SU-DHL-6 (cell line): ENCODE data around the gene LPGAT1.

ENCODE experiments used
- H2AFZ ChIP-seq: fragments of 200-600 bp; sonication (generic); 2 replicates; pipeline ENCODE4 v1.6.1; 2014; ENCODE audit warnings: low read depth, mild to moderate bottlenecking, moderate library complexity, mixed read lengths, antibody characterized with exemption, low read length; ENCODE audit not compliant: severe bottlenecking
- H3F3A ChIP-seq: fragments of 200-600 bp; shearing (Covaris generic); 2 replicates; pipeline ENCODE4 v1.6.0; 2016; ENCODE audit warnings: antibody characterized with exemption, mild to moderate bottlenecking; ENCODE audit not compliant: insufficient read depth
- H3K27ac ChIP-seq: fragments of 200-600 bp; sonication (generic); 2 replicates; pipeline ENCODE4 v1.5.1; 2016; ENCODE audit warnings: low read depth, mild to moderate bottlenecking, low read length, moderate library complexity, mixed read lengths
- H3K27me3 ChIP-seq: fragments of 200-600 bp; sonication (generic), shearing (Covaris generic); 2 replicates; pipeline ENCODE4 v1.6.0; 2014; ENCODE audit warnings: mild to moderate bottlenecking, low read length
- H3K36me3 ChIP-seq: fragments of 200-600 bp; sonication (generic); 2 replicates; pipeline ENCODE4 v1.6.1; 2014; ENCODE audit warnings: mild to moderate bottlenecking, low read length, mixed read lengths
- H3K4me2 ChIP-seq: fragments of 300-600, 200-600 bp; shearing (Covaris generic), sonication (generic); 2 replicates; pipeline ENCODE4 v1.6.0; 2014; ENCODE audit warnings: low read length, low read depth, mild to moderate bottlenecking; ENCODE audit not compliant: poor library complexity, severe bottlenecking
- H3K4me3 ChIP-seq: fragments of 200-600 bp; sonication (generic); 2 replicates; pipeline ENCODE4 v1.5.1; 2014; ENCODE audit warnings: antibody characterized with exemption, low read length, mild to moderate bottlenecking, mixed read lengths; ENCODE audit not compliant: insufficient read depth, poor library complexity, severe bottlenecking
- H3K79me2 ChIP-seq: fragments of 200-600 bp; sonication (generic); 2 replicates; pipeline ENCODE4 v1.6.1; 2014; ENCODE audit warnings: mild to moderate bottlenecking, low read length, moderate library complexity; ENCODE audit not compliant: insufficient read depth
- H3K9ac ChIP-seq: fragments of 200-600 bp; sonication (generic); 2 replicates; pipeline ENCODE4 v1.7.0; 2014; ENCODE audit warnings: mild to moderate bottlenecking, low read length
- H3K9me2 ChIP-seq: fragments of 200-600 bp; sonication (generic); replicated peaks from 2 replicates; pipeline ENCODE4 v1.6.1; 2014; ENCODE audit warnings: low read length; ENCODE audit not compliant: insufficient read depth
- H3K9me3 ChIP-seq: fragments of 200-600 bp; sonication (generic); 2 replicates; pipeline ENCODE4 v1.6.1; 2014; ENCODE audit warnings: low read length, mixed read lengths; ENCODE audit not compliant: insufficient read depth
- H4K20me1 ChIP-seq: fragments of 200-600 bp; sonication (generic); 2 replicates; pipeline ENCODE4 v1.6.1; 2014; ENCODE audit warnings: low read depth, mild to moderate bottlenecking, antibody characterized with exemption, low read length, moderate library complexity, mixed read lengths
- CTCF ChIP-seq: fragments of 200-600 bp; sonication (generic); IDR thresholded peaks from one replicate; pipeline ENCODE4 v1.5.1; 2017; ENCODE audit warnings: antibody characterized with exemption, mild to moderate bottlenecking, low read length, moderate library complexity; ENCODE audit not compliant: insufficient read depth, poor library complexity, severe bottlenecking
- EZH2phosphoT487 ChIP-seq: fragments of 200-600 bp; sonication (generic), shearing (Covaris generic); conservative IDR thresholded peaks from 2 replicates; pipeline ENCODE4 v1.6.1; 2018; ENCODE audit warnings: mild to moderate bottlenecking, antibody characterized with exemption, low read length, moderate library complexity, mixed read lengths

Gene LPGAT1

DNA sequence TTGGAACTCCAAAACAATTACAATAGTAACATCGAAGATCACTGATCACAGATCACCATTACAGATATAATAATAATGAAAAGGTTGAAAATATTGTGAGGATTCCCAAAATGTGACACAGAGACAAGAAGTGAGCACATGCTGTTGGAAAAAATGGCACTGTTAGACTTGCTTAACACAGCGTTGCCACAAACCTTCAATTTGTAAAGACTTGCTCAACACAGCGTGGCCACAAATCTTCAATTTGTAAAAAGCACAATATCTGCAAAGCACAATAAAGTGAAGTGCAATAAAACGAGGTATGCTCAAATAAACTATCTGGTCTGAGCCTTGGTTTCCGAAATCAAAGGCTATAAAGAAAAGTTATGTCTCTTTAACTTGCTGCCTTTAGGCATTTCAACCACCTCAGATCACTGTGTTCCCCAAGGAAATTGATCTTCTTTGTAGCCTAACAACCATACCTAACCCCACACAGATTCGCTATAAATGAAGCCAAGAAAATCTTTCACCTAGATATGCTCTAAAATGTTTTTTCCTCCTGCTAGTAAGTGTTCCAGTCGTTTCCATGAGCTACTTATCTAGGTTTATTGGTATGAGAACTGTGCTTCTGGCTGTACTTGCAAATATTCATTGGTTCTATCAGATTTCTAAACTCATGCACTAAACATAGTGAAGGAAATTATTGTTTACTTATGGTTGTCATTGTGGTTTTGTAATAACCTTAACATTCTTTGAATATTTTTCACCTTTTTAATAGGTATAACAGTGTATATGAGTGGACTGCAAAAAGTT is 13.1 kb upstream of the LPGAT1 start:
- Histone ChIP-seq H3K27me3 (no peaks in the 10 kb centered on the region), H3F3A (no peaks in the 10 kb centered on the region), H3K9me2 (no peaks in the 10 kb centered on the region), H2AFZ (no peak overlapping the region), H3K36me3 (no peaks in the 10 kb centered on the region), H3K4me3 (no peak overlapping the region), H3K9me3 (no peaks in the 10 kb centered on the region), H3K4me2 (no peak overlapping the region), H3K27ac (no peak overlapping the region), H3K9ac (no peak overlapping the region), H4K20me1 (no peaks in the 10 kb centered on the region), H3K79me2 (no peaks in the 10 kb centered on the region)
- no peak for TF ChIP-seq CTCF
- no peak for TF ChIP-seq EZH2phosphoT487

DNA sequence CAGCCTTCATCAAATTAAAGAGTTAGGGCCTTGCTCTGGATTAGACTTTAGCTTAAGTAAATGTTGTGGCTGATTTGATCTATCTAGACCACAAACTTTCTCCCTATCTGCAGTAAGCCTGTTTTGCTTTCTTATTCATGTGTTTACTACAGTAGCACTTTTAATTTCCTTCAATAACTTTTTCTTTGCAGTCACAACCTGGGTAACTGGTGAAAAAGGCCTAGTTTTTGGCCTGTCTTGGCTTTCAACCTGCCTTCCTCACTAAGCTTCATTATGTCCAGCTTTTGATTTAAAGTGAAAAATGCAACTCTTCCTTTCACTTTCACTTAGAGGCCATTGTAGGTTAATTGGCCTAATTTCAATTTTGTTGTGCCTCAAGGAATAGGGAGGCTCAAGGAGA is 12.5 kb upstream of the LPGAT1 start:
- TF ChIP-seq CTCF = no peak
- no peak for TF ChIP-seq EZH2phosphoT487
- no peaks in the 10 kb centered on the region for H4K20me1 ChIP-seq
- H2AFZ ChIP-seq = no peak overlapping the region
- no peak overlapping the region for H3K4me3 ChIP-seq
- no peaks in the 10 kb centered on the region for H3F3A ChIP-seq
- no peaks in the 10 kb centered on the region for H3K9me3 ChIP-seq
- no peaks in the 10 kb centered on the region for H3K9me2 ChIP-seq
- H3K9ac ChIP-seq = no peak overlapping the region
- H3K27me3 ChIP-seq = no peaks in the 10 kb centered on the region
- H3K36me3 ChIP-seq = no peaks in the 10 kb centered on the region
- H3K79me2 ChIP-seq = no peaks in the 10 kb centered on the region
- no peak overlapping the region for H3K4me2 ChIP-seq
- H3K27ac ChIP-seq = no peak overlapping the region

DNA sequence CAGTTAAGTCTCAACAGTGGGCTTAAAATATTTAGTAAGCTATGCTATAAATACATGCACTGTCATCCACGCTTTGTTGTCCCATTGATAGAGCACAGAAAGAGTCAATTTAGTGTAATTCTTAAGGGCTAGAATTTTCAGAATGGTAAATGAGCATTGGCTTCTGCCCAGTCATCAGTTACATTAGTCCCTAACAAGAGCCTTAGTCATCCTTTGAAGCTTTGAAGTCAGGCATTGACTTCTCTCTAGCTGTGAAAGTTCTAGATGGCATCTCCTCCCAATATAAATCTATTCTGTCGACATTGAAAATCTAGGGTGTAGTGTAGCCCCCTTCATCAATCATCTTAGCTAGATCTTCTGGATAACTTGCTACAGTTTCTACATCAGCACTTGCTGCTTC is 12.0 kb upstream of the LPGAT1 start:
- Histone ChIP-seq H2AFZ (no peak overlapping the region), H3K9me3 (no peaks in the 10 kb centered on the region), H3K4me3 (no peak overlapping the region), H3K36me3 (no peaks in the 10 kb centered on the region), H4K20me1 (no peaks in the 10 kb centered on the region), H3K4me2 (no peak overlapping the region), H3K27ac (no peak overlapping the region), H3F3A (no peaks in the 10 kb centered on the region), H3K9me2 (no peaks in the 10 kb centered on the region), H3K9ac (no peak overlapping the region), H3K27me3 (no peaks in the 10 kb centered on the region), H3K79me2 (no peaks in the 10 kb centered on the region)
- no peak for TF ChIP-seq EZH2phosphoT487
- TF ChIP-seq CTCF = no peak
